ENCODE results near the gene ALPK1.
A peak's percentile ranks its signal among the peaks of the same experiment; 100 is the strongest.

ALPK1 gene

DNA sequence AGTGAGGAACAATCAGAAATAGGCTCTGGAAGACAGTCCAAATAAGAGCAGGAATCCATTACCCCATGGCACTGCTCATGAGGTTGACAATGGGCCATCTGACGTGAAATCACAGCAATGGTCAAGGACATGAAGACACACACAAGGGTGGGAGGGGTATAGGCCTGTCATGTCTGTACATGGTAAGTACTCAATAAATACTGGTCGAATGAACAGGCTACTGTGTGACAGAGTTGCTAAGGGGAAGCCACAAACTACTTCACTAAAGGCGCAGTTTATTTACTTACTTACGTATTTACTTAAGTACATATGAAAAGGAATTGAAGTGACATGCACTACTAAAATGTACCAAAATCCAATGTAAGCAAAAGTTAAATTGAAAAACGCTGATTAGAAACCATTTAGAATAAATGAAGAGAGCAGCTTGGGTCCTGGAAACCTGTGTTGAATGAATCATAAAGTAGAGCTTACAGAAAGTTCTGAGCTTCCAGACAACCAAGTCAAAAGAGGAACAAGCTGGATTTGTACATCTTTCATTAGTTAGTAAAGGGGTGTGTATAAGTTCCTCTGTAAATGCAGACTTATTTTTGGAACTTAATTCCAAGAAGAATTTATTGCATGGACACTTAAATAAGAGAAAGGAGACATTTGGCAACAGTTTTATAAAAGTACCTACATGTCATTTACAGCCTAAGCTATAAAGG lies 32.7 kb downstream of the ALPK1 start:
- DNase-seq: no peak

DNA sequence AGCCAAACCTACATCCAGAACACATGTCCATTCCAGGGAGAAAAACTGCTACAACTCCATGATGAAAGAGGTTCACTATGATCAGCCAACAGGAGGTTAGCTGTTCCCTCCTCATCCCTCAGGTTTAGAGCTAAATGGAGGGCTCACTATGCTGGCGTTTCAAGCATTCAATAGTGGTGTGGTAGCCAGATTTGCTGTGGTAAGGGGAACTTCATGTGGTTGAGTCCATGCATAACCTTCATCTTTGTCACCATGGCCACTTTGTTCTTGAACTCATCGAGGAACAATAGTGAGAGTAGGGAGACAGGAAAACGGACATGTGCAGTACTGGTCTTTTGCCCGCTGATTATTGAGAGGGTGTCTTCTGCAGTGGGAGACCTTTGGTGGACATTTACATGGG lies 33.8 kb downstream of the ALPK1 start:
- no peak for DNase-seq

DNA sequence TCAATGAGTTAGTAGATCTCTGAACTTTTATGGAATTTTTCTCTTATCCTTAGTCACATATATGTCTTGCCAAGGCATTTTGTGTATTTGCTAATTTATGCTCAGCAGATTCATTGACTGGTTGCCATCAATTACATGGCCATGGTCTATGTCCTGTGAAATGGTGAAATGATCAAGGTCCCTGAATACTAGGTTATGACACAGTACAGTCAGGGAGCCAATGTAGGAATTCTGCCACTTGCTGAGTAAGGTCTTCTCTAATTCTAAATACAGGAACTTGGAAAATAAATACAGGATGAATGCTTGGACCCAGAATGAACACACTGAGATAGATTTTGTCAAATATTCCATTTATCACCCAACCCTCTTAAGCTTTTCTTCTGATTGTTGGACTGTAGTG lies 35.2 kb downstream of the ALPK1 start:
- no peak for DNase-seq

DNA sequence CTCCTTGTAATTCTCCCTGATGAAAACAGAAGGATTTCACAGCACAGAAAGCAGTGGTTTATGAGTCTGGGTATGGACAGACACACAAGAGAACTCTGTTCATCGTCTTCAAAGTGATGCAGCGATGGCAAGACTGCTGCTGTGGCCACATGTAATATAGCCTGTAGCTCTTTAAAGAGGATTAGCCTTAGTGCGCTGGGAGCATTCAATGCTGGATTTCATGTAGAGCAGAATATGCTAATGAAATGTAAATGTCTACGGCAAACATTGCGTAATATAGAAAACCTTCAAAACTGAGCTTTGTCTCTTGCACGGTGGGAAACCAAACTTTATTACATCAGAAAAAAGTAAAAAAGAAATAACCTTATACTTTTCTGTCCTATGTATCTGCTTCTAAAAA lies 42.9 kb downstream of the ALPK1 start:
- DNase-seq: no peak

DNA sequence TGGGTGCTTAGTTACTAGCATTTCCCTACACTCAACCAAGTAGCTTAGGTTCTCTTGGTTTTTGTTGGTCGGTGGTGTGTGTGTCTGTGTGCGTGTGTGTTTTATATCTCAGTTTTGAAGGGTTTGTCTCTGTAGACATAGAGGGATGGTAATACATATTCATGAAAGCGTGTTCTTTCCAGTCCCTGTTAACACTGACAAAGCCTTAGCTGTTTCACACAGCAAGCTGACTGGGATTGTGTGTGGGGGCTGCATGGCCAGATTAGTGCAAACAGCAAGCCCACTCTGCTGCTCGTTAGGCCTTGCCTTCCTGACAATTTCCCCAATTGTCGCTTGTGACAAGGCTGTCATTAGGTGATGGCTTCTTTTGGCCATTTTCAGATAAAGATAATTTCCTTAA lies 43.9 kb downstream of the ALPK1 start:
- no peak for DNase-seq

DNA sequence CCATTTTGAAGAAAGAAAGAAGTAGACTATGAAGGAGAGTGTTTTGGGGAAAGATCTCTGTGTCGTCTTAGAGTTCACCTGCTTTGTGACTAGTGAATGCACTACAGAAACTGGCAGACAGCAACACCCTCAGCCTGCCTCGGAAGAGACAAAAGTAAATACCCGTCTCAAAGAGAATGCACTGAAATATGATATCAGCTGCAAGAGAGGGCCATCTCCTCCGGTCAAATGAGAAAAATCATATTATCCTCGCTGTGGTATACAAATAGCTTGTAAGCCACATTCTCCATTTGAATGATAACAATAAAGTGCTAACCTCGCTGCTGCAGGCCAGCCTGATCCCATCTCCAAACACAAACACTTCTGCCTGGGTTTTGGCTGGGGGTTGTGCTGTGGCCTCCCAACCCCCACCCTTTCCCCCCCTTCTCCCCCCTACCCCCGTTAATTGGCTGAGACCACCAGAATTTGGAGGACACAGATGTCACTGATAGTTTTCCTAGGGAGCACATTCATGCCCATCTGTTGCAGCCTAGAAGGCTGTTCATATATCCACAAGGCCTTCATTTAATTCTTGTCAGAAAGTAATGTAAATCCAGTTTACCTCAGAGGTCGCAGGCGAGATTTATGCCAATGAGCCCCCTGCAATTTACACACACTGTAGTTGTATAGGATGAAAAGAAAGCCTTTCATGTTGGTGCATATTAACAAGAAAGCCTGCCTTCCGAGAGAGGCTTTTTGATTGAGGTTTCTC lies 46.3 kb downstream of the ALPK1 start:
- DNase-seq: peak; percentile 11

DNA sequence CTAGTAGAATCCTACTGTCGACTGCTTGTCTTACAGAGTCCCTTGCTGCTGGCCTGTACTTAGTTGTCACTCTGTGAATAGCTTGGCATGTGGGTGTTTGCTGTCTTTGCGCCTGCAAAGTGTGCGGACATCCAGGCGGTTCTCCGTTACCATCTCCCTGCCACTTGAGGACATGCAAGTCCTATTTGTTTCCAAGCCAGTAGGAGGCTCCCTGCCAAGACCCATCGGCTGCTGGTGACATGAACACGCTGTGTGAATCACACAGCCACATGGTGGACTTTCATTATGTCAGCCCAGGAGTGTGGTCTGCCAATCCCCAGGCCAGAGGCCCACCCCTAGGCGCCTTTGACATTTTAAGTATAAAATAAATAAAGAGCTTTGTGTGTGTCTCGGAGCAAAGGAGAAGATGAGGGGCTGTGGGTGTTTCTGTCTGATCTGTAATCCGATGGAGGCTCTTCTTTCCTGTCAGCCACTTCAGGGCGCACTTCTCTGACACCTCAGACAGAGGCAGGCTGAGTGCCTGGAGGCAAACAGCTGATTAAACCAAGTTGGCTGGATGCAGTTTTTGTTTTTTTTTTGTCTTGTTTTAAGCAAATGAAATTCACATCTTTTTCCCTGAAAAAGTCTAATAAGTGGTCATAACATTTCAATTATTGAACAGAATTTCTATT lies 51.5 kb downstream of the ALPK1 start:
- DNase-seq: no peak

DNA sequence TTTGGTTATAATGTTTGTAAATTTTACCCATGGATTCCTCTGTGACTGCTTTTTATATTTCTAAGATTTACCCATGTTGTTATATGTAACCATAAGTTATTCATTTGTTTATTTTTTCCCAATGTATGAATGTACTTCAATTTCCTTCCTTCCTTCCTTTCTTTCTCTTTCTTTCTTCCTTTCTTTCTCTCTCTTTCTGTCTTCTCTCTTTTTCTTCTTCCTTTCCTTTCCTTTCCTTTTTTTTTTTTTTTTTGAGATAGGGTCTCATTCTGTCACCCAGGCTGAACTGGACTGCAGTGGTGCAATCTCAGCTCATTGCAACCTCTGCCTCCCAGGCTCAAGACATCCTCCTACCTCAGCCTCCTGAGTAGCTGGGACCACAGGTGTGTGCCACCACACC lies 55.6 kb downstream of the ALPK1 start:
- no peak for DNase-seq

DNA sequence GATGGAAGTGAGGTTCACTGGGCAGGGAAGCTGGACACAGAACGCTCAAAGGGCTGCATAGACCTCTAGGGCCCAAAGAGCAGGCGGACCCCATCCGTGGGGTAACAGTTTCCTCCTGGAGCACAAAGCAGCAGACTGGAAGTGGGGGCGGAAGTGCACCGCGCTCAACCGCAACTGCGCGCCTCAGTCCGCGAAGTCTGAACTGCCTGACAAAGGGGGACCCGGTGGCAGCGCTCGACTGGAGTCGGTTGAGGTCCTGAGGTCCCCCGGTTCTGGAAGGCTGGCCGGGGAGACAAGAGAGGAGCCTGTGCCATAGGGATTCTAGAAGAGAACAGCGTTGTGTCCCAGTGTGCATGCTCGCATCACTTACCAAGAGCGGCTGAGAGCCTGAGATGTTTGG lies 58.5 kb downstream of the ALPK1 start:
- no peak for DNase-seq

DNA sequence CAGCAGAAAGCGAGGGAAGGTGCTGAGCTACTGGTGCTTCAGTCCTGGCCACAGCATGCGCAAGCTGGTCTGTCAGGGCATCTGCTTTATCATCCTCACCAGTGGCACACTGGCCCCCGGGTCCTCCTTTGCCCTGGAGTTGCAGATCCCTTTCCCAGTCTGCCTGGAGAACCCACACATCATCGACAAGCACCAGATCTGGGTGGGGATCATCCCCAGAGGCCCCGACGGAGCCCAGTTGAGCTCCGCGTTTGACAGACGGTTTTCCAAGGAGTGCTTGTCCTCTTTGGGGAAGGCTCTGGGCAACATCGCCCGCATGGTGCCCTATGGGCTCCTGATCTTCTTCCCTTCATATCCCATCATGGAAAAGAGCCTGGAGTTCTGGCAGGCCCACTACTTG lies 60.3 kb downstream of the ALPK1 start:
- no peak for DNase-seq

DNA sequence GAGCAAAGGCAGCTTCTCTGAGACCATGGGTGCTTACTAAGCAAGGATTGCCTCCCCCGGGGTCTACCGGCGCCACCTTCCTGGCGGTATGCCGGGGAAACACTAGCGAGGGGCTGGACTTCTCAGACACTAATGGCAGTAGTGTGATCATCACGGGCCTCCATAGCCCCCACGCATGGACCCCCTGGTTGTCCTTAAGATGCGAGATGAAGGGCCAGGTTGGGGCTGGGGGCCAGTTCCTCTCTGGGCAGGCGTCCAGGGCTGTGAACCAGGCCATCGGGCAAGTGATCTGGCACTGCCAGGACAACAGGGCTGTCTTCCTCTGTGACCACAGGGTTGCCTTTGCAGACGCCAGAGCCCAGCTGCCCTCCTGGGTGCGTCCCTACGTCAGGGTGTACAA lies 60.7 kb downstream of the ALPK1 start:
- no peak for DNase-seq

DNA sequence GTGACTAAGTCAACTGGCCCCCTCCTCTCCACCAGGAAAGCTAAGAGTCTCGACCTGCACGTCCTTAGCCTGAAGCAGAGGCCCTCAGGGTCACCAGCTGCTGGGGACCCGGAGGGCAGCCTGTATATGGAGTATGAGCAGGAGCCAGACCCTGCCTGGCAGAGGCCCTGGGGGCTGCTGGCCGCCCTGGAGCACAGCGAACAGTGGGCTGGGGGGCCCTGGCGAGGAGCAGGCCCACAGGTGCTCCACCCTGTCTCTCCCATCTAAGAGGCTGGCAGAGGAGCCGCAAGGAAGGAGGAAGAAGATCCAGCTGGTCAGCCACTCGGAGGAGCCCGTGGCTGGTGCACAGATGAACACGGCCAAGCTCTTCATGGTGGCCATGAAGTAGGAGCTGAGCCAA lies 61.2 kb downstream of the ALPK1 start:
- no peak for DNase-seq

DNA sequence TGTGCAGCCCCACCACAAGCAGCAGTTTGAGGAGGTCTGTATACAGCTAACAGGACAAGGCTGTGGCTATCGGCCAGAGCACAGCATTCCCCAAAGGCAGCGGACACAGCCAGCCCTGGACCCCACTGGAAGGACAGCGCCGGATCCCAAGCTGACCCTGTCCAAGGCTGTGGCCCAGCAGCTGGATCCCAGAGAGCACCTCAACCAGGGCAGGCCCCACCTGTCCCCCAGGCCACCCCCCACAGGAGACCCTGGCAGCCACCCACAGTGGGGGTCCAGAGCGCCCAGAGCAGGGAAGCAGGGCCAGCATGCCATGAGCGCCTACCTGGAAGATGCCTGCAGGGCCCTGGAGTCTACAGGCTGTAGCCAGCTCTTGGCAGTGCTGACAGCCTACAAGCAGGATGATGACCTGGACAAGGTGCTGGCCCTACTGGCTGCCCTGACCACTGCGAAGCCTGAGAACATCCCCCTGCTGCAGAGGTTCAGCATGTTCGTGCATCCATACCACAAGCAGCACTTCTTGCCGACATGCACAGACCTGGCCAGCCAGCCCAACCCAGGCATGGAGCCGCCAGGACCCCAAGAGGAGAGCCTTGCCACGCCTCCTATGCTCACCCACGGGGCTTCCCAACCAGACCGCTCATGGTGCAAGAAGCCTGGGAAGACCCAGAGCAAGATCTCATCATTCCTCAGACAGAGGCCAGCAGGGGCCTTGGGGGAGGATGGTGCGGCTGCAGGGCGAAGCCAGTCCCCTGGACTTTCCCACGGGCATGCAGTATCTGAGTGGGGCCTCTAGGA lies 62.0 kb downstream of the ALPK1 start:
- no peak for DNase-seq

DNA sequence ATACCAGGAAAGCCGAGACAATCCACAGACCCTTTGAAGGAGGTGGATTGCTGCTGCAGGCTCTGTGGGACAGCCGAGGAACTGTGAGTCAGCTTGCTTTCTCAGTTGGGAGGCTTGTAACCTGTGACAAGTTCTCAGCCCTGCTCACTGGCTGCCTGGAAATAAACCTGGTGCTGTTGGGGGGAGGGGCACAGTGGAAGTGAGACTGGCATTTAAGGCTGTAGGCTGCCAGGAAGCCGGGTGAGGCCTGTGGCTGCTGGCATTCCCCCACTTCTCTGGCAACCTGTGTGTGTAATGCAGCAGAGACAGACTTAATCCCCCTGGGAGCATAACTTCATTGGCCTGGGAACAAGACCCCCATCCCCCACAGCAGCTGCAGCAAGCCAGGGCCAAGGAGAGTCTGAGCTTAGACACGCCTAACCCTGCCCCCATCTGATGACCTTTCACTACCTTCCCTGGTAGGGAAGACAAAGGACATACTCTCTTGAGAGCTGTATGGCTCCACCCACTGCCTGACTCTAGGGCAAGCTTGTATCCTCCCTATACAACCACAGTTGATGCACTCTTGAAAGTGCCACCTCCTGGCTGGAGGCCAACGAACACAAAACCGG lies 64.1 kb downstream of the ALPK1 start:
- DNase-seq: no peak

DNA sequence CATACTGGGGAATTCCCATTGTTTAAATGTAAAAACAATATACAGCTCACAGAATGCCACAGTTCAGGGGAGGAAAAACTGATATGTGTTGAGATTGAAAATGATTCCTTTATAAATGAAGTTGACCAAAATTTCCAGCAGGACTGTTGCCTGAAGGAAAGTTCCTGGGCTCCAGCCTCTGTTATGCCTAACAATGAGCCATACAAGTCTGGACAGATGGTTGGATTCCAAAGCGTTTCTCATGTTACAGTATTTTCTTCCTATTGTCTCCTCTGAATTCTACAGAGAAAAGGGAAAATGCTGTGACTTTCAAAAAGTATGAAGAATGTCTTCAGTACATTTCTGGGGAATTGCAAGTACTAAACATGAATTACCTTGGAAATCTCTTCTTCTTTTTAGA lies 73.3 kb downstream of the ALPK1 start:
- DNase-seq: no peak

DNA sequence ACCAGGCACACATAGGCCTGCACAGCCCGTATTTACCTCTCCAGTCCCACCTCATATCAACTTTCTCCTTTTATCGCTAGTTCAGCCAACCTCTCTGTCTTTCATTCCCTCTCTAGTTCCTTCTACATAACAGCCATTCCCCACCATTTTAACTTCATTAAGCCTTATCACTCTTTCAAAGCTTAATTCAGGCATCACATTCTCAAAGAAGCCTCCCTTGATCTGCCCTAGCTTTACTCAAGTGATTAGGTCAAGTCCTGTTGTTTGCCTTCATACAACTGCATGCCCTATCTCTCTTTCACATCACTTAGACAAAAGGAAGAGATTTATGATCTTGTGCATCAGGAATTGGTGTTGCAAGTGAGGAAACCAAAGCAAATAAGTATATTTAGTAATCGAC lies 74.2 kb downstream of the ALPK1 start:
- DNase-seq: no peak

DNA sequence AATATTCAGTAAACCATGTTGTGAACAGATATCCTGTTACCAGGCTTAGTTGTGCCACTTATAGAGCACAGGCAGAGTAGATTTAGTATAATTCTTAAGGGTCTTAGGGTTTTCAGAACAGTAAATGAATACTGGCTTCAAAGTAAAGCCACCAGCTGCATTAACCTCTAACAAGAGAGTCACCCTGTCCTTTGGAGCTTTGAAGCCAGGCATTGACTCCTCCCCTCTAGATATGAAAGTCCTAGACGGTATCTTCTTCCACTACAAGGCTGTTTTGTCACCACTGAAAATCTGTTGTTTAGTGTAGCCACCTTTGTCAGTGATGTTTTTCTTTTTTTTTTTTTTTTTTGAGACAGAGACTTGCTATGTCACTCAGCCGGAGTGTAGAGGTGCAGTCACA lies 77.7 kb downstream of the ALPK1 start:
- no peak for DNase-seq

DNA sequence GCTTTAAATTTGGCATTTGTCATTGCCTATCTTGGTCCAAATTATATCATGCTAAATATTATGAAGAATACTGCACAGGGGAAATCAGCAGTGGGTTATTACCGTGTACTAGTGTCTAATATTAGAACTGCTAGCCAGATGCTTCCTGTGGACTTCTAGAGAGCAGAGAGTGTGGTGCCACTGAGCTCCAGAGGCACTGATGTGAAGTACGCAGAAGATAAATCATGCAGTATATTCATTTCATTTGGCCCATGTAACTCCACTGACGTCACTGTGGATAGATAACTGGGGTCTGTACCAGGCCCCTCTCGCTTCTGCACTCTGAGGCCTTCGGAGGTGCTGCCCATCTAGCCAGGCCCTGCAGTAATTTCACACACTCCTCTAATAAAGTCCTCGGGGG lies 80.0 kb downstream of the ALPK1 start:
- DNase-seq: no peak

DNA sequence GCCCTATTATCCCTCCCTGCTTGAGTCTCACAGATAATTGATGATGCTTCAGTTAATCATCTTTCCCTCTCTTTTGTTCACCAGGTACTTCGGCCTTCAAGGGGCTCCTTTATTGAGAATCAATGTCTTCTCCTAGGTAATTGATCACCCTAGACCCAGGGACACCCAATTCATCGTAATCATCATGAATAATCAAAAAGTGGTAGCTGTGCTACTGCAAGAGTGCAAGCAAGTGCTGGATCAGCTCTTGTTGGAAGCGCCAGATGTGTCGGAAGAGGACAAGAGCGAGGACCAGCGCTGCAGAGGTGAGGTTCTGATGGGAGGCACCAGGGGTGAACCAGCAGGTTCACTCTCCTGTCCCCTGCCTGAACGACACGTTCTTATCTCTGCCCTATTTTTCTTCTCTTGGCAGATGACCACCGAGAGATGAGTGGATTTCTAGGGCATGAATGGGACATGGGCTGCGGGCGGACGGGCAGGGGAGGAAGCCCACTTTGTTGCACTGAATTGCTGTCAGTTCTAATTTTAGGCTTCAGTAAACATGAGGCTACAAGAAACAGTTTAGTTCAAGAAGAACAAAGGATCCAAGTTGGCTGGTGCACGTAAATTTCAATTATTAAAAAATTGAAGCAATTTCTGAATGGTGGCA lies 80.5 kb downstream of the ALPK1 start:
- DNase-seq: no peak

DNA sequence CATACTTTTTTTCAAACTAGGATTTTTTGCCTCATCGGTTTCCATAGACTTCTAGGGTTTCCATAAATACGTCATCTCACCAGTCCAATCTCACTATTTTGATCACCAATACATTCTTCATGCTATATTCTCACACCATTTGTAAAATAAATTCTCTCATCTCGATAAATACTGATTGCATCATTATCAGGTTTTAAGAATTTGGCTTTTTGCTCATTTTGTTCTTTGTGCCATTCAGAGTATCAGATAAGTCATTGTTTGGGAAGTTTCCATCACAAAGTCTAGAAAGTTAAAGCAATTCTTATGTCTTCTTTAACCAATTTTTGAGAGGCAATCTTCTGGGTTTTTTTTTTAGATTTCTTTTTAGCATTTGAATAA lies 81.1 kb downstream of the ALPK1 start:
- DNase-seq: no peak

DNA sequence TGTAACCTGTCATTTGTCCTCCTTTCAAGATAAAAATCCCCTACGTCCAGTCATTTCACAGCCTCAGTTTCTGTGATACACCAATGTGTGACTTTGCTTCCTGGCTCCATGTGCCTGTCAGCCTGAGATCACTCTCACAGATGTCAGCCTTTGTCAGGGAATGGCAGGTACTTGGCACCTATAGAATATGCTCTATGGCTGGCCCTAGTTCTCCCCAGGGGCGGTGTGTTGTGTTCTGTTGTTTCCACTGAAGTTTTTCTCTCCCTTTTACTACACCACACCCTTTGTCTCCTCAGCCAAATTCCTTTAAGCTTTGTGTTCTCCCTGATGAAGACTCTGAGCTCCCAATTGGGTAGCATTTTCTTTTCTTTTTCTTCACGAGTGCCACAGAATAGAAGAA lies 81.7 kb downstream of the ALPK1 start:
- no peak for DNase-seq

DNA sequence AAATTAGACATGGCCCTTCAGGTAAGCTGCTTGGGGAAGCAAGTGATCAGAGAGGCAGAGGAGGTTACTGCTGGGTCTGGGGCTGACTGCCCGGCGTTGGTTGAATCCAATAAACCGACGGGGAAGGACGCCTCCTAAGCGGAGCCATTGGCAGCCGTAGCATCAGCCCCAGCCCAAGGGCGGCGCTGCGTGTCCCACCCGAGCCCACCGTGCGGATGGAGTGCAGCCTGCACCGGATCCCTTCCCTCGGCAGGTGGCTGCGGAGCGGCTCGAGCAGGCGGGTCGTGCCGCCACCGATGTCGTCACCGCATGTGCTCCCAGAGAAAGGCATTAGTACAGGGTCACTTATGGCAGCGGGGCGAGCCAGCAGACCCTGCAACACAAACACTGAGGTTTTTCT lies 82.1 kb downstream of the ALPK1 start:
- no peak for DNase-seq
